Fibroblast of skin of left quadriceps (primary cell): Measurements from ENCODE around the gene RPEL1.
"Not testable (repeated sequence)": the region's sequence is repeated elsewhere in the genome, so short reads cannot be mapped to it uniquely, and the experiment has no call there.

Experiments
- DNase-seq, 2 experiments: peaks; one replicate each; pipeline ENCODE4 v3.0.0-alpha.2; 2013; ENCODE audit warnings: low read depth in 2 of 2

RPEL1 gene

GRCh38 chr10:103245587-103245986 lies at the start of gene RPEL1:
Gene RPEL1 (plus strand): TSS chr10:103245887. CDS start chr10:103245997, 110 bp downstream.
- DNase-seq, result not testable (repeated sequence)

- DNase-seq, result no peak
Observed at GRCh38 chr10:103196516-103196915, 49.2 kb upstream of the RPEL1 start.

- peak in 1 of 2 experiments; percentile 8 for DNase-seq
Observed at GRCh38 chr10:103197174-103197573, 48.5 kb upstream of the RPEL1 start.

- DNase-seq, result no peak
Observed at GRCh38 chr10:103197903-103198302, 47.8 kb upstream of the RPEL1 start.

GRCh38 chr10:103198648-103199047 lies 47.0 kb upstream of the RPEL1 start:
- no peak for DNase-seq

- no peak for DNase-seq
Observed at GRCh38 chr10:103199488-103199887, 46.2 kb upstream of the RPEL1 start.

GRCh38 chr10:103202319-103202718 lies 43.4 kb upstream of the RPEL1 start:
- DNase-seq, result no peak

- DNase-seq, result no peak
Observed at GRCh38 chr10:103203466-103203865, 42.2 kb upstream of the RPEL1 start.

- DNase-seq, result no peak
Observed at GRCh38 chr10:103204353-103205255, 41.1 kb upstream of the RPEL1 start.

GRCh38 chr10:103205401-103205800 lies 40.3 kb upstream of the RPEL1 start:
- DNase-seq, result not testable (repeated sequence)

- not testable (repeated sequence) for DNase-seq
Observed at GRCh38 chr10:103206715-103207114, 39.0 kb upstream of the RPEL1 start.

GRCh38 chr10:103207141-103207540 lies 38.5 kb upstream of the RPEL1 start:
- no peak for DNase-seq

GRCh38 chr10:103207643-103208042 lies 38.0 kb upstream of the RPEL1 start:
- DNase-seq, result not testable (repeated sequence)

- not testable (repeated sequence) for DNase-seq
Observed at GRCh38 chr10:103210262-103210661, 35.4 kb upstream of the RPEL1 start.

GRCh38 chr10:103215601-103216000 lies 30.1 kb upstream of the RPEL1 start:
- DNase-seq, result no peak

GRCh38 chr10:103216362-103216761 lies 29.3 kb upstream of the RPEL1 start:
- DNase-seq, result not testable (repeated sequence)

- DNase-seq, result no peak
Observed at GRCh38 chr10:103224133-103224532, 21.6 kb upstream of the RPEL1 start.

GRCh38 chr10:103224721-103225120 lies 21.0 kb upstream of the RPEL1 start:
- not testable (repeated sequence) for DNase-seq

GRCh38 chr10:103225939-103226338 lies 19.7 kb upstream of the RPEL1 start:
- DNase-seq, result no peak

- no peak for DNase-seq
Observed at GRCh38 chr10:103227416-103227815, 18.3 kb upstream of the RPEL1 start.

- DNase-seq, result peak; percentile 96
Observed at GRCh38 chr10:103231047-103231551, 14.6 kb upstream of the RPEL1 start.

GRCh38 chr10:103232131-103232673 lies 13.5 kb upstream of the RPEL1 start:
- no peak for DNase-seq
